ENCODE measurements around the gene TLCD5.

Gene TLCD5

GRCh38 chr11:120335908-120336640, 11.0 kb downstream of the TLCD5 start, which contains the start of gene ARHGEF12 (continued):
- TF ChIP-seq PRDM4 (tag by site-specific recombination; IDR thresholded peaks at IDR 0.05) (peak; percentile 81), REPIN1 (tag by site-specific recombination; IDR thresholded peaks at IDR 0.05; ENCODE audit: low read depth) (no peak), ZNF366 (tag by site-specific recombination; conservative IDR thresholded peaks at IDR 0.05) (peak; percentile 47; the same call in 1 of the 2 replicates), PRDM10 (tag by site-specific recombination; IDR thresholded peaks at IDR 0.05) (peak; percentile 58), ZNF354C (tag by site-specific recombination; IDR thresholded peaks at IDR 0.05; ENCODE audit: borderline replicate concordance, low read depth) (no peak), ZNF426 (tag by site-specific recombination; IDR thresholded peaks at IDR 0.05) (no peak), GFI1B (tag by site-specific recombination; IDR thresholded peaks at IDR 0.05) (peak; percentile 60; the same call in 1 of the 2 replicates), ZSCAN30 (tag by site-specific recombination; IDR thresholded peaks at IDR 0.05) (peak; percentile 98), HOXA7 (CRISPR knock-in tag; IDR thresholded peaks at IDR 0.05; ENCODE audit: borderline replicate concordance) (no peak), ZNF629 (tag by site-specific recombination; IDR thresholded peaks at IDR 0.05) (peak; percentile 89), KLF8 (tag by site-specific recombination; IDR thresholded peaks at IDR 0.05) (peak; percentile 92), ZNF302 (tag by site-specific recombination; IDR thresholded peaks at IDR 0.05; ENCODE audit: low read depth) (no peak), ZNF211 (tag by site-specific recombination; IDR thresholded peaks at IDR 0.05; ENCODE audit: low read depth) (no peak), KLF10 (tag by site-specific recombination; IDR thresholded peaks at IDR 0.05) (peak; percentile 57; the same call in 1 of the 2 replicates), ZNF23 (tag by site-specific recombination; IDR thresholded peaks at IDR 0.05; ENCODE audit: borderline replicate concordance) (no peak), ZNF341 (tag by site-specific recombination; IDR thresholded peaks at IDR 0.05; ENCODE audit: low read depth) (peak; percentile 74), ZNF114 (tag by site-specific recombination; IDR thresholded peaks at IDR 0.05) (no peak), ZNF335 (tag by site-specific recombination; conservative IDR thresholded peaks at IDR 0.05) (peak; percentile 62), ZNF169 (tag by site-specific recombination; IDR thresholded peaks at IDR 0.05) (no peak), SALL2 (tag by site-specific recombination; IDR thresholded peaks at IDR 0.05; ENCODE audit: borderline replicate concordance) (peak; percentile 89; the same call in 1 of the 2 replicates), ZNF621 (tag by site-specific recombination; IDR thresholded peaks at IDR 0.05) (no peak), YY2 (tag by site-specific recombination; IDR thresholded peaks at IDR 0.05) (peak; percentile 68), ZNF248 (tag by site-specific recombination; IDR thresholded peaks at IDR 0.05) (no peak), MYNN (tag by site-specific recombination; IDR thresholded peaks at IDR 0.05; ENCODE audit: borderline replicate concordance) (peak; percentile 76), ZNF449 (tag by site-specific recombination; IDR thresholded peaks at IDR 0.05) (peak; percentile 49; the same call in 1 of the 2 replicates), ZNF239 (tag by site-specific recombination; IDR thresholded peaks at IDR 0.05) (peak; percentile 67; the same call in 1 of the 2 replicates), ZNF529 (tag by site-specific recombination; IDR thresholded peaks at IDR 0.05; ENCODE audit: insufficient replicate concordance) (no peak), KLF7 (tag by site-specific recombination; IDR thresholded peaks at IDR 0.05; ENCODE audit: borderline replicate concordance) (peak; percentile 77; the same call in 1 of the 2 replicates), ZNF626 (tag by site-specific recombination; IDR thresholded peaks at IDR 0.05) (0 out of 2 replicates have a peak, but pooled peaks have one; percentile 21), PATZ1 (tag by site-specific recombination; IDR thresholded peaks at IDR 0.05) (peak; percentile 98), ZNF184 (tag by site-specific recombination; IDR thresholded peaks at IDR 0.05) (0 out of 2 replicates have a peak, but pooled peaks have one; percentile 70)

All from HEK293 (cell line).